HL-60 (cell line): Measurements from ENCODE around the gene SNF8.

Experiments
- DNase-seq, 2 experiments: peaks; one replicate each; pipeline ENCODE4 v3.0.0-alpha.2; 2010 to 2020; ENCODE audit warnings: low read depth in 1 of 2, low spot score in 1 of 2
- H3K27ac ChIP-seq: fragments of 250-450 bp; sonication (Bioruptor Pico); replicated peaks from 2 replicates; pipeline ENCODE4 v1.5.1; 2020; ENCODE audit warnings: mild to moderate bottlenecking, moderate library complexity
- H3K27me3 ChIP-seq: fragments of 250-450 bp; sonication (Bioruptor Pico); 2 replicates; pipeline ENCODE4 v1.5.1; 2021; ENCODE audit warnings: mild to moderate bottlenecking, moderate library complexity; ENCODE audit not compliant: insufficient read depth, poor library complexity, severe bottlenecking
- H3K4me3 ChIP-seq: replicated peaks from 2 replicates; pipeline ENCODE4 v1.5.1; 2011; ENCODE audit warnings: mild to moderate bottlenecking, control low read depth, low read length; ENCODE audit not compliant: insufficient read depth
- GABPA ChIP-seq: IDR thresholded peaks from 2 replicates; pipeline ENCODE4 v1.6.1; 2012; ENCODE audit warnings: low read depth
- POLR2AphosphoS5 ChIP-seq: IDR thresholded peaks from 2 replicates; pipeline ENCODE4 v1.6.1; 2012; ENCODE audit warnings: low read depth
- SPI1 ChIP-seq: IDR thresholded peaks from 2 replicates; pipeline ENCODE4 v1.6.1; 2012; ENCODE audit warnings: low read depth, mild to moderate bottlenecking, borderline replicate concordance
- TF ChIP-seq, protein P1 (sequence below): IDR thresholded peaks from 2 replicates; pipeline ENCODE4 v1.6.1; 2012; ENCODE audit warnings: low read depth; ENCODE audit not compliant: insufficient replicate concordance
- TF ChIP-seq, protein P2 (sequence below): IDR thresholded peaks from one replicate; pipeline ENCODE4 v1.5.1; 2011; ENCODE audit warnings: low read length, control low read depth, inconsistent platforms; ENCODE audit not compliant: insufficient read depth

The SNF8 gene

DNA sequence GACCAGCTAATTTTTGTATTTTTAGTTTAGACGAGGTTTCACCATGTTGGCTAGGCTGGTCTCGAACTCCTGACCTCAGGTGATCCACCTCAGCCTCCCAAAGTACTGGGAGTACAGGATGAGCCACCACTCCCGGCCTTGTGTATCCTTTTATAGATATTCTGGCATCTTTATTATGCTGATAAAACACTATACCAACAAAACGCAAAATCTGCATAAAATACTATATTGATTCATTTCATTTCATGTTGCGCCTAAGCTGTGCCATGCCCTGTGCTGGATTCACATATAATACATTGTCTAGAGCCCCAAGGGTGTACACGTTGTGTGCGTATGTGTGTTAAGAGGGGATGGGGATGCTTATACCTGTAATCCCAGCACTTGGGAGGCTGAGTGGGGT, 40.2 kb downstream of the SNF8 start:
- TF ChIP-seq POLR2AphosphoS5: no peak
- TF ChIP-seq, protein P1, sequence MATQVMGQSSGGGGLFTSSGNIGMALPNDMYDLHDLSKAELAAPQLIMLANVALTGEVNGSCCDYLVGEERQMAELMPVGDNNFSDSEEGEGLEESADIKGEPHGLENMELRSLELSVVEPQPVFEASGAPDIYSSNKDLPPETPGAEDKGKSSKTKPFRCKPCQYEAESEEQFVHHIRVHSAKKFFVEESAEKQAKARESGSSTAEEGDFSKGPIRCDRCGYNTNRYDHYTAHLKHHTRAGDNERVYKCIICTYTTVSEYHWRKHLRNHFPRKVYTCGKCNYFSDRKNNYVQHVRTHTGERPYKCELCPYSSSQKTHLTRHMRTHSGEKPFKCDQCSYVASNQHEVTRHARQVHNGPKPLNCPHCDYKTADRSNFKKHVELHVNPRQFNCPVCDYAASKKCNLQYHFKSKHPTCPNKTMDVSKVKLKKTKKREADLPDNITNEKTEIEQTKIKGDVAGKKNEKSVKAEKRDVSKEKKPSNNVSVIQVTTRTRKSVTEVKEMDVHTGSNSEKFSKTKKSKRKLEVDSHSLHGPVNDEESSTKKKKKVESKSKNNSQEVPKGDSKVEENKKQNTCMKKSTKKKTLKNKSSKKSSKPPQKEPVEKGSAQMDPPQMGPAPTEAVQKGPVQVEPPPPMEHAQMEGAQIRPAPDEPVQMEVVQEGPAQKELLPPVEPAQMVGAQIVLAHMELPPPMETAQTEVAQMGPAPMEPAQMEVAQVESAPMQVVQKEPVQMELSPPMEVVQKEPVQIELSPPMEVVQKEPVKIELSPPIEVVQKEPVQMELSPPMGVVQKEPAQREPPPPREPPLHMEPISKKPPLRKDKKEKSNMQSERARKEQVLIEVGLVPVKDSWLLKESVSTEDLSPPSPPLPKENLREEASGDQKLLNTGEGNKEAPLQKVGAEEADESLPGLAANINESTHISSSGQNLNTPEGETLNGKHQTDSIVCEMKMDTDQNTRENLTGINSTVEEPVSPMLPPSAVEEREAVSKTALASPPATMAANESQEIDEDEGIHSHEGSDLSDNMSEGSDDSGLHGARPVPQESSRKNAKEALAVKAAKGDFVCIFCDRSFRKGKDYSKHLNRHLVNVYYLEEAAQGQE: no peak
- no peak for TF ChIP-seq SPI1
- TF ChIP-seq, protein P2, sequence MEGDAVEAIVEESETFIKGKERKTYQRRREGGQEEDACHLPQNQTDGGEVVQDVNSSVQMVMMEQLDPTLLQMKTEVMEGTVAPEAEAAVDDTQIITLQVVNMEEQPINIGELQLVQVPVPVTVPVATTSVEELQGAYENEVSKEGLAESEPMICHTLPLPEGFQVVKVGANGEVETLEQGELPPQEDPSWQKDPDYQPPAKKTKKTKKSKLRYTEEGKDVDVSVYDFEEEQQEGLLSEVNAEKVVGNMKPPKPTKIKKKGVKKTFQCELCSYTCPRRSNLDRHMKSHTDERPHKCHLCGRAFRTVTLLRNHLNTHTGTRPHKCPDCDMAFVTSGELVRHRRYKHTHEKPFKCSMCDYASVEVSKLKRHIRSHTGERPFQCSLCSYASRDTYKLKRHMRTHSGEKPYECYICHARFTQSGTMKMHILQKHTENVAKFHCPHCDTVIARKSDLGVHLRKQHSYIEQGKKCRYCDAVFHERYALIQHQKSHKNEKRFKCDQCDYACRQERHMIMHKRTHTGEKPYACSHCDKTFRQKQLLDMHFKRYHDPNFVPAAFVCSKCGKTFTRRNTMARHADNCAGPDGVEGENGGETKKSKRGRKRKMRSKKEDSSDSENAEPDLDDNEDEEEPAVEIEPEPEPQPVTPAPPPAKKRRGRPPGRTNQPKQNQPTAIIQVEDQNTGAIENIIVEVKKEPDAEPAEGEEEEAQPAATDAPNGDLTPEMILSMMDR: no peak
- TF ChIP-seq GABPA: no peak

GRCh38 chr17:48903401-48903800, 41.2 kb downstream of the SNF8 start:
- H3K4me3 ChIP-seq: no peak overlapping the region
- TF ChIP-seq, protein P2: no peak
- TF ChIP-seq SPI1 (no peak), GABPA (no peak), POLR2AphosphoS5 (no peak)
- TF ChIP-seq, protein P1: no peak
- H3K27me3 ChIP-seq: no peaks in the 10 kb centered on the region
- DNase-seq: no peak
- H3K27ac ChIP-seq: no peak overlapping the region

More for the DNA sequence above, 40.2 kb downstream of the SNF8 start:
- H3K27me3 ChIP-seq: no peaks in the 10 kb centered on the region
- no peak overlapping the region for H3K4me3 ChIP-seq
- no peak for DNase-seq
- no peak overlapping the region for H3K27ac ChIP-seq

DNA sequence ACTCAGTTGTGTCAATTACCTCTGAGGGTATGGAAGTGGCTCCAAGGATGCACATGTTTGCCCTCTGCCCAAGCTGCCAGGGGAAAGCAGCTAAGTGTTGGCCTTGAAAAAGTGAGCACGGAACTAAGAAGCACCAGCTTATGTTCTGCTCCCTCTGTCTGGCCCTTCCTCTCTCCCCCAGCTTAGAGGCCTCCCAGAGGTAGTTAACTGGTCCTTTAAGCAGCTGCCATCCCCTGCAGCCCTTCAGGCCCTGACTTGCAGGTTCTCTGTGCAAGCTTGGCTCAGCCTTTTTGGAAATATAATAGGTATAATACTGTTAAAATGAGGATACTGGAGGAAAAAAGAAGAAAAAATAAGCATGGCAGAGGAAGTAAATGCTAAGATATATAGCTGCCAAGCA, 43.4 kb downstream of the SNF8 start:
- H3K27ac ChIP-seq: no peak overlapping the region
- no peaks in the 10 kb centered on the region for H3K27me3 ChIP-seq
- no peak for DNase-seq
- H3K4me3 ChIP-seq: no peak overlapping the region
- TF ChIP-seq, protein P2: no peak
- TF ChIP-seq, protein P1: no peak
- TF ChIP-seq SPI1 (no peak), POLR2AphosphoS5 (no peak), GABPA (no peak)
